Breast epithelium (tissue), 3 donors: ENCODE measurements around the gene SLK.

Experiments
- CTCF ChIP-seq, 3 donors: fragments of 450-650 bp; IDR thresholded peaks; one replicate each; pipeline ENCODE4 v1.5.1; 2016 to 2017; ENCODE audit warnings: antibody characterized with exemption in 3 of 3, mild to moderate bottlenecking in 3 of 3, moderate library complexity in 3 of 3
- POLR2A ChIP-seq: fragments of 450-650 bp; IDR thresholded peaks from one replicate; pipeline ENCODE4 v1.6.1; 2016; ENCODE audit warnings: antibody characterized with exemption, mild to moderate bottlenecking, moderate library complexity

GRCh38 chr10:104059364-104059763 lies 92.4 kb downstream of the SLK start:
- TF ChIP-seq CTCF (IDR thresholded peaks at IDR 0.05) (no peak), POLR2A (no peak)
